ENCODE results near the gene WDR36.

DNA sequence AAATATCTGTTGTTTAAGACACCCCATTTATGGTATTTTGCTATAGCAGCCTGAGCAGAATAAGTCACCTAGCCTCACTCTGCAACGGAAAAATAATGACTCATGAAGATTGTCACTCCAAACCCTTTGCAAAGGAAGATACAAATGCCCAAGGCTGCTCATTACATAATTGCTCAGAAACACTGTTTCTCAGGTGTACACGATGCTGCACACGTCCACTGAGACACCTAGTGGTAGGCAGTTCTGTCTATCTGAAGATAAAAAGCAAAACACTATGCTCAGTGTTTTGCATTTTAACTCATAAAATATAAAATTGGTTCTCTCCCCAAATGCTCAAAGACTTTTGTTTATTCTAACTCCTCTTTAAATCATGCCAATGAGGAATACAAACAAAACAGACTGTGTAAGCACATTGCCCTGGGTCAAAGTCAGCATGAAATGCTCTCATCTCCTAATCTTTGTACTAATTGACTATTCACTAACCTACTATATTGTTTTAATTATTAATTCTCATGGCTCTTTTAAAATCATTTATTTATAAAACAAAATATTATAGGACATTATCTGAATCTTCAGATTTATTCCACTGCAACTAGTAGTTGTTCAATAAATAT is 28.3 kb upstream of the WDR36 start:
- TF ChIP-seq POLR2AphosphoS5 (IDR thresholded peaks at IDR 0.05; ENCODE audit: borderline replicate concordance, low read depth, low read length): no peak
- no peak for TF ChIP-seq EZH2 (IDR thresholded peaks at IDR 0.05)
